Measurements from ENCODE around the gene NTNG1.

NTNG1 gene

DNA sequence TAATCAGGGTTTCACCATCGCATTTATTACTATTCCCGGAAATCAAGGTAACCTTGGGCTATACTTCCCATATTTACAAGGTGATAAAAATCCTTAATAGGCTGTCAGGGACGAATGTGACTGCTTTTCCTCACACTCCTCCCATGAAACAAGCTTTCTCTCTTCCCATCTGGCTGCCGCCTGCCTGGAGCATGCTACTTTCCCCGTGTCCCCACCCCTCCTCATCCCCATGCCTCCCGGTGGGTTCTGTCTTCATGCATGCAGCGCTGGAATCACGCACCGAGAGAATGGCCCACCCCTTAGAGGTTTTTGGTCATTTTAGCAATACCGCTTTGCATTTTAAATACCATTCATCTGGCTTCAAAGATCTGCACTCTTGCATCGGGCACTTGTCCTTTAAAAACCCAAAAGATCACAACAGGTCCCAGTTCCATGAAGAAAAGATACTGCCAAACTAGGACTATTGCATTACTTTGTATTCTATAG, 339.1 kb downstream of the NTNG1 start:
- no peak overlapping the region for H3K4me3 Mint-ChIP-seq
- H3K27me3 Mint-ChIP-seq, result peaks cover 49% of the 10 kb centered on the region
- peaks cover 17% of the 10 kb centered on the region for H3K4me1 Mint-ChIP-seq
- no peaks in the 10 kb centered on the region for H3K9me3 Mint-ChIP-seq
- no peak for DNase-seq
- no peak overlapping the region for H3K27ac Mint-ChIP-seq
- ATAC-seq, result no peak

DNA sequence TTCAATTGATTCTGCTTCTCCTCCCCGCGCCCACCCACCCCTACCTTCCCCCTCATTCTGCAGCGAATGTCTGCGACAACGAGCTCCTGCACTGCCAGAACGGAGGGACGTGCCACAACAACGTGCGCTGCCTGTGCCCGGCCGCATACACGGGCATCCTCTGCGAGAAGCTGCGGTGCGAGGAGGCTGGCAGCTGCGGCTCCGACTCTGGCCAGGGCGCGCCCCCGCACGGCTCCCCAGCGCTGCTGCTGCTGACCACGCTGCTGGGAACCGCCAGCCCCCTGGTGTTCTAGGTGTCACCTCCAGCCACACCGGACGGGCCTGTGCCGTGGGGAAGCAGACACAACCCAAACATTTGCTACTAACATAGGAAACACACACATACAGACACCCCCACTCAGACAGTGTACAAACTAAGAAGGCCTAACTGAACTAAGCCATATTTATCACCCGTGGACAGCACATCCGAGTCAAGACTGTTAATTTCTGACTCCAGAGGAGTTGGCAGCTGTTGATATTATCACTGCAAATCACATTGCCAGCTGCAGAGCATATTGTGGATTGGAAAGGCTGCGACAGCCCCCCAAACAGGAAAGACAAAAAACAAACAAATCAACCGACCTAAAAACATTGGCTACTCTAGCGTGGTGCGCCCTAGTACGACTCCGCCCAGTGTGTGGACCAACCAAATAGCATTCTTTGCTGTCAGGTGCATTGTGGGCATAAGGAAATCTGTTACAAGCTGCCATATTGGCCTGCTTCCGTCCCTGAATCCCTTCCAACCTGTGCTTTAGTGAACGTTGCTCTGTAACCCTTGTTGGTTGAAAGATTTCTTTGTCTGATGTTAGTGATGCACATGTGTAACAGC, 339.9 kb downstream of the NTNG1 start:
- Mint-ChIP-seq H3K4me1 (peaks cover 9% of the 10 kb centered on the region), H3K9me3 (no peaks in the 10 kb centered on the region), H3K4me3 (peak overlapping the region in 1 of 2 donors; percentile 10), H3K27me3 (peaks cover 48% of the 10 kb centered on the region), H3K27ac (no peak overlapping the region)
- DNase-seq, result no peak
- peak; percentile 48 for ATAC-seq

DNA sequence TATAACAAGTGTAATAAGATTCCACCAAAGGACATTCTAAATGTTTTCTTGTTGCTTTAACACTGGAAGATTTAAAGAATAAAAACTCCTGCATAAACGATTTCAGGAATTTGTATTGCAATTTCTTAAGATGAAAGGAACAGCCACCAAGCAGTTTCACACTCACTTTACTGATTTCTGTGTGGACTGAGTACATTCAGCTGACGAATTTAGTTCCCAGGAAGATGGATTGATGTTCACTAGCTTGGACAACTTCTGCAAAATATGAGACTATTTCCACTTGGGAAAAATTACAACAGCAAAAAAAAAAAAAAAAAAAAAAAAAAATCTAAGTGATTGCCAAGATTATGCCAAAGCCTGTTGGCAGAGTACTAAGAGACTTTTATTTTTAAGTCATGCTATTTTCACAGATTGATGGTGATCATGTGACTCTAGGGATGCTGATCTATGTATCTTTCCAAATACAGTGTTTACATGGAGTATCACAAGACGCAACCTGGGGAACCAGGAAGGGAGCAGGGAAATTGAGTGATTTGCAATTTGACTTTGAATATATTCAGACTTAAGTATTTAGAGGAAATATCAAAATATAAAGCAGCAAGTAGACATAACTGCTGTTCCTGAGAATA, 341.0 kb downstream of the NTNG1 start:
- ATAC-seq, result no peak
- Mint-ChIP-seq H3K27ac (no peak overlapping the region), H3K4me1 (peaks cover 9% of the 10 kb centered on the region), H3K4me3 (no peak overlapping the region), H3K9me3 (no peaks in the 10 kb centered on the region), H3K27me3 (peaks cover 37% of the 10 kb centered on the region)
- DNase-seq, result no peak

DNA sequence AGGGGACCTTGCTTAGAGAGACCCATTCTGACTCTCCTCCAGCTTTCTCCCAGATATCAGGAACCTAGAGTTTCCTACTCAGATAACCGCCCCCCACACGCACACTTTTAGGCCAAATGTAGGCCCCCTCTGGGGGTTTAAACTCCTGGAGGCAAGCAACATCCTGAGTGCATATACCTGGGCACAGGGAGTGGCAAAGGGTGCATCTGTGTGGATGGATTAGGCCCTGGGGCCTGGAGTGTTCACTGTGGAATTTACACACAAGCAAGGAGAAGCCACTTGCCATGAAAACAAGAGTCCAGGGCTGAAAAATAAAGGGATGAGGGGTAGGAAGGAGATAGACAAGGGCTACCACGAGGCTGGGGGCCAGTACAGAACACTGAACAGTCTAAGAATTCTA, 343.1 kb downstream of the NTNG1 start:
- ATAC-seq (peak; percentile 23), DNase-seq (no peak)
- Mint-ChIP-seq H3K4me1 (peaks cover 9% of the 10 kb centered on the region), H3K9me3 (no peaks in the 10 kb centered on the region), H3K27ac (no peak overlapping the region), H3K4me3 (no peak overlapping the region), H3K27me3 (peaks cover 37% of the 10 kb centered on the region)

DNA sequence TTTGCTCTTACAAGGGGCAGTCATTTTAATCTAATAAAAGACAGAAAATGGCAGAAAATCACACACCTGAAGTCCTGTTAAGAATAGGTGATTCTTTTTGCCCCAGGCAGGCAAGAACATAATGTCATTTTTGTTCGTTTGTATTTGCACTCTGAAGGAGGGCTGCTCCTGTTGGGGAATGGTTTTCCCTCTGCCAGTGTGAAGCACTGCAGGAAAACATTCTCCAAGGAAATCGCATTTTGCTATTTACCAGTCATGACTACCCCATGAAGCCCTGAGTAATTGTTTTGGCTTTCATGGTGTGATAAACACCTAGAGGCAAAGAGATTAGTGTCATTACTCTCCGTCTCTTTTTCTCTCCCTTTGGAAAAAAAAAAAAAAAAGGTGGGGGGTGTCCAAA, 345.5 kb downstream of the NTNG1 start:
- peaks cover under 1% of the 10 kb centered on the region for H3K4me1 Mint-ChIP-seq
- no peak overlapping the region for H3K27ac Mint-ChIP-seq
- DNase-seq (no peak), ATAC-seq (no peak)
- H3K27me3 Mint-ChIP-seq, result peaks cover 14% of the 10 kb centered on the region
- H3K4me3 Mint-ChIP-seq, result no peak overlapping the region
- no peaks in the 10 kb centered on the region for H3K9me3 Mint-ChIP-seq

DNA sequence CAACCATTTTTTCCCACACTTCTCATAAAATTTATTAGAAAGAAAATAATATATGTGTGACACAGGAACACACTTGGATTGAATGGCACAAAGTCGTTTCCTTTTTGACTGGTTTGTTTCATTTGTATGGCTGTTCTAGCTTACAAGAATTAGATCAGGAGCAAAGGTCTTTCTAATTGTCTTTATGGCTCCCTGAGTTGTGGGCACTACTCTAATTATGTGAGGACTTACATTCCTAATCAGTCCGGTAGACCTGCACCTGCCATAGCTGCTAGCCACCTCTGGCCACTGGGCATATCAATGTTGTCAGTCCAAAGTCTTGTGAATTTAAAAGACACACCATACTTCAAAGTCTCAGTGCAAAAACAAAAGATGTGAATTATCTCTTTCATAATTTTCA, 346.7 kb downstream of the NTNG1 start:
- H3K4me3 Mint-ChIP-seq, result no peak overlapping the region
- DNase-seq, result no peak
- no peak overlapping the region for H3K27ac Mint-ChIP-seq
- no peak for ATAC-seq
- H3K9me3 Mint-ChIP-seq, result no peaks in the 10 kb centered on the region
- peaks cover 2% of the 10 kb centered on the region for H3K27me3 Mint-ChIP-seq
- no peaks in the 10 kb centered on the region for H3K4me1 Mint-ChIP-seq

DNA sequence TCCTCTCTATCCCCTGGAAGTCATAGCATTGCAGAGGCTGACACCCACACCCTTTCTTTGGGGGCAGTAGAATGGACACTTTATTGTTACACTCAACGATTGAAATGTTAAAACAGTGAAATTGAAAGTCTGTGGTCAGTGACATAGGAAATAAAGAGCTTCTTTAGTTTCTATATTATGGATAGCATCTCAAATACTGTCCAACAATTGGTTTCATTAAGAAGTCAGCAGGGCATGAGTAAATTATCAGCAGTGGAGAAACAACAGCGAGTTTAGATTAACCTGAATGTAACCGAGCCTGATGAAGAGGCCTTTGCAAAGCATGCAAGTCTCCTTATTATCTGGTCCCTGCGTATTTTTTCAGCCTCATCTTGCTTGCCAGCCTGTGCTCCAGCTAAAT, 350.7 kb downstream of the NTNG1 start:
- Mint-ChIP-seq H3K9me3 (no peaks in the 10 kb centered on the region), H3K4me3 (no peak overlapping the region), H3K27me3 (no peaks in the 10 kb centered on the region), H3K4me1 (no peaks in the 10 kb centered on the region), H3K27ac (no peak overlapping the region)
- no peak for DNase-seq
- ATAC-seq, result peak; percentile 39

DNA sequence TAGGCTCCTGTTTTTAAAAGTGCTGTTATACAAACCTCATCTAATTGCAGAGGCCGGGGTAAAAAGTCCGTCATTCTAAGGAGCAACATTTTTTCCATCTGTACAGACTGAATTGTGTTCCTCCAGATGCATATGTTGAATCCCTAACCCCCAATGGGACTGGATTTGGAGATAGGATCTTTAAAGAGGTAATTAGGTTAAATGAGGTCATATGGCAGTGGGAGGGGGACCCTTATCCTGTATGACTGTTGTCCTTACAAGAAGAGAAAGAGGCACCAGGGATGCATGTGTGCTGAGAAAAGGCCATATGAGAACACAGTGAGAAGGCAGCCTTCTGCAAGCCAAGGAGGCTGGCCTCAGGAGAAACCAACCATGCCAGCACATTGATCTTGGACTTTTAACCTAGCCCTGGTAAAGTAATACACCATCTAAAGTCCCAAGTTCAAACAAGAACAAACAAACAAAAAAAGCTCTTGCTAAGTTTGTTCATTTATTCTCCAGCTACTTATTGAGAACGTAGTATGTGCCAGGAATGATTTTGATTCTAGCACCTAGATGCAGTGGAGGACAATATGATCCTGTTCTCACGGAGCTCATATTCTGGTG, 352.4 kb downstream of the NTNG1 start:
- Mint-ChIP-seq H3K27ac (no peak overlapping the region), H3K27me3 (no peaks in the 10 kb centered on the region), H3K4me1 (no peaks in the 10 kb centered on the region), H3K4me3 (no peak overlapping the region), H3K9me3 (no peaks in the 10 kb centered on the region)
- no peak for ATAC-seq
- no peak for DNase-seq

DNA sequence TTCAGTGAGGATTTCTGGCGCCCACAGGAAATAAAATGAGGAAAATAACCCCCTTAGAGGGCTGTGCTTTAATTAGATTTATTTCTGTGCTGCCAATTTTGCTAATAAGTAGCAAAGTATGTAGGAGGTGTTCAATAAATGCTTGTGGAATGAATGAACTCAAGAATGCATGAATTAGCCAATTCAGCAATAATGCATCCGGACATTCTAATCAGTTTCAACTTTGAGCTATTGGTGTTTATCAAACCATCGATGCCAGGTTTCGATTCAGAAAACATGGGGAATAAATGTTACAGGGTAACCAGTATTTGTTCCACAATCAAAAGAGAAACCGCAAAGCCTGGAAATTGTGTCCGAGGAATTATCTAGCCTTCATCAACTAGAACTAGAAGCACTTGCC, 353.2 kb downstream of the NTNG1 start:
- ATAC-seq (no peak), DNase-seq (no peak)
- Mint-ChIP-seq H3K4me1 (no peaks in the 10 kb centered on the region), H3K27ac (no peak overlapping the region), H3K27me3 (no peaks in the 10 kb centered on the region), H3K9me3 (no peaks in the 10 kb centered on the region), H3K4me3 (no peak overlapping the region)

DNA sequence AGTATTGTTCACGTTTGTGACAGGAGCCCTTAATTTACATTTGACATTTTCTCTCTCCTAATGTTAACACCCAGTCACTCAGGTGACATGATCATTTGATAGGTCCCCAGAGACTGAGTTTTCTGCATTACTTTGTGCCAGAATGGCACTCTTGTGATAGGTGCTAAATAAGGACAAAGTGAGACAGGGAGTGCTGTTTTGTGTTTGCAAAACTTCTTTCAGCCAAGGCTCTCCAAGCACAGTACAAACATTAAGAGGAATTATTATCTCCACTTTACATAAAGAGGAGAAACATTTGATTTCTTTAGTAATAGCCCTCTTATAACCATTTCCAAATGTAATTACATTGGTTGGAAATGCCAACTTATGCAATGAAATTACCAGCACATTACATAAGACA, 355.2 kb downstream of the NTNG1 start:
- ATAC-seq (no peak), DNase-seq (no peak)
- no peak overlapping the region for H3K4me3 Mint-ChIP-seq
- H3K27me3 Mint-ChIP-seq, result no peaks in the 10 kb centered on the region
- H3K4me1 Mint-ChIP-seq, result no peaks in the 10 kb centered on the region
- H3K9me3 Mint-ChIP-seq, result no peaks in the 10 kb centered on the region
- H3K27ac Mint-ChIP-seq, result peak overlapping the region in 1 of 2 donors; percentile 49

DNA sequence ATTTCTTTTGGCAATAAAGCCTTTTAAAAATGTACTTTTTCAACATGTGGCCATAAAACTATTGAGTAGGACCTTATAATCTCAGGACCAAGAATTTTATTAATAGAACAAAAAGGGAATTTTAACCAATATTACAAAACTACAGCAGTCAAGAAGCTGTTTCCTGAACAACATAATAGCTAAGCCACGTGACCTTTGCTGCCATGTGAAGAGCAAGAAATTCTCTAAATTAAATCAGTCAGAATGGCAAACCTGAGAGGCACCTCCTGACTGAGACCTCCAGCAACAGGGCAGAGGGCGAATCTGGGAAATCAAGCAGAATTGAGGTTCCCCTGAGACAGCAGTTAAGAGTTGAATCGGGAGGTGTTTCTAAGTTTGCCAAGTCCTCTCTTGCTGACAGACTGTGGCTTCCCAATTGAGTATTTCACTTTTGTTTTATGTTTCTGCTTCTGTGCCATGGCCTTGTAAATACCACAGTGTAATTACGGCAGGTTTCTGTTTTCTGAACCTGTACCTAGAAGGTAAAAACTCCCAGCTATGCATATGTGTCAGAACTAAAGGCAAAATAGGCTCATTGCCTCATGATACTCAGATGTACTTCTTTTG, 358.4 kb downstream of the NTNG1 start:
- H3K27me3 Mint-ChIP-seq, result no peaks in the 10 kb centered on the region
- DNase-seq, result no peak
- peak; percentile 57 for ATAC-seq
- H3K4me3 Mint-ChIP-seq, result no peak overlapping the region
- no peak overlapping the region for H3K27ac Mint-ChIP-seq
- H3K9me3 Mint-ChIP-seq, result no peaks in the 10 kb centered on the region
- no peaks in the 10 kb centered on the region for H3K4me1 Mint-ChIP-seq

DNA sequence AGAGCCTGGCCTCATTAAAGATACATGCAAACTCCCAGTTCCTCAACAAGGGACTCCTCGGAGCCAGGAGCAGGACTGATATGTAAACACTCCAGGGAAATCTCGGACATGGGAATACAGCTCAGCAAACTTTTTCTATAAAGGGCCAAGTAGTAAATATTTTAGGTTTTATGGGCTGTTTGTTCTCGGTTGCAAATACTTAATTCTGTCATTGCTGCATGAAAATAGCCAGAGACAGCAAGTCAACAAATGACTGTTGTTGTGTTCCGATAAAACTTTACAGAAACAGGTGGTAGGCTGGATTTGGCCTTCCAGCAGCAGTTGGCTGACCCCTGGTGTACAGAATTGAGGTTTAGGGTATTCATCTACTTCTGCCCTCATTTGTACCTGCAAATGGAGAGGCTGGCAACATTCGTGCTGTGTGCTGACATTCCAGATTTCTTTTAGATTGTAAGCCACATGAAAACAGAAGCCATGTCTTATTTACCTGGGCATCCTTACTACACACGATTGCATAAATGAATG, 360.3 kb downstream of the NTNG1 start:
- no peak overlapping the region for H3K4me3 Mint-ChIP-seq
- ATAC-seq (no peak), DNase-seq (no peak)
- no peak overlapping the region for H3K27ac Mint-ChIP-seq
- no peaks in the 10 kb centered on the region for H3K4me1 Mint-ChIP-seq
- no peaks in the 10 kb centered on the region for H3K9me3 Mint-ChIP-seq
- H3K27me3 Mint-ChIP-seq, result no peaks in the 10 kb centered on the region

DNA sequence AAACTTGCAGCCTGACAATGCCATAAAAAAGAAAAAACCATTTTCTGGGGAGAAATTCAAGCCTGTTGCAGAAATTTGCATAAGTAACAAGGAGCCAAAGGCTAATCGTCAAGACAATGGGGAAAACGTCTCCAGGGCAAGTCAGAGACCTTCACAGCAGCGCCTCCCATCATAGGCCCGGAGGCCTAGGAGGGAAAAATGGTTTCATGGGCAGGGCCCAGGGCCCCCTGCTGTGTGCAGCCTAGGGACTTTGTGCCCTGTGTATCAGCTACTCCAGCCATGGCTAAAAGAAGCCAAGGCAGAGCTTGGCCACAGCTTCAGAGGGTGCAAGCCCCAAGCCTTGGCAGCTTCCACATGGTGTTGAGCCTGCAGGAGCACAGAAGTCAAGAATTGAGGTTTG, 369.5 kb downstream of the NTNG1 start:
- Mint-ChIP-seq H3K4me1 (no peaks in the 10 kb centered on the region), H3K9me3 (peaks cover 6 to 16% of the 10 kb centered on the region in 2 donors), H3K4me3 (no peak overlapping the region), H3K27me3 (no peaks in the 10 kb centered on the region), H3K27ac (no peak overlapping the region)
- ATAC-seq, result no peak
- no peak for DNase-seq

DNA sequence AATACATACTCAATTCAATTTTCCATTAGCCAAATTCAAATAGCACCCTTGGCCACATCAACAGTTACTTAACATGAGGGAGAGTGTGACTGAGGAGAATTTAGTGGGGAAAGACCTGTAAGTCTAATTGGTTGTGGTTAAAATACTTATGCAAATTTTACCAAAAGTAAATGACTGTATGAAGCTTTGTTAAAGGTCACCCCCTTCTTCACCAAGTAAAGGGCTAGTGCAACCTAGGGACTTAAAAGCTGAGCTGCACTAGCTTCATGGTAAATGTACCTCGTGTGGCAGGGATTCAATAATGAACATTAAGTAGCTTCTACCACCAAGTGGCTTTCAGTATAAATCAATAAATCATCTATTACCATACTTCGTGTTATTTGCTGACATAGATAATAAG, 372.0 kb downstream of the NTNG1 start:
- ATAC-seq (no peak), DNase-seq (no peak)
- Mint-ChIP-seq H3K9me3 (peaks cover 6 to 16% of the 10 kb centered on the region in 2 donors), H3K4me3 (no peak overlapping the region), H3K27me3 (no peaks in the 10 kb centered on the region), H3K27ac (no peak overlapping the region), H3K4me1 (no peaks in the 10 kb centered on the region)

DNA sequence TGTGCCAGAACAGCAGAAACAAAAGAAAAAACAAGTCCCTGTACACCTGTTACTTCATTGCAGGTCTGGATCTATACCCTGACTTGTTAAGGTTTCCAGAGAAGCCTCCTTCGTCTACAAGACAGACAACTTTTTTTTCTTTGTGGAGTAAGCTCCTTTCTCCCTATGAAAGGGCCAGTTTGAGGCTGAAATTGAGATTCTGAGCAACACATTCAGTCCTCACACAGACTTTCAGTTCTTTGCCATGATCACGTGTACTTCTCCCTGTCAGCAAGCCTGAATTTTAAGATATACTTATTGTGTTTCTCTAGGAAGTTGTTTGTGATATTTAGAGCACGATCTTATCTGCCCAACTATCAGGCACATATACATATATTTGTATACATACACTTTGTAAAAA, 374.0 kb downstream of the NTNG1 start:
- peaks cover 3 to 11% of the 10 kb centered on the region in 2 donors for H3K9me3 Mint-ChIP-seq
- H3K4me3 Mint-ChIP-seq, result no peak overlapping the region
- no peak for ATAC-seq
- no peaks in the 10 kb centered on the region for H3K27me3 Mint-ChIP-seq
- no peak for DNase-seq
- H3K27ac Mint-ChIP-seq, result no peak overlapping the region
- H3K4me1 Mint-ChIP-seq, result no peaks in the 10 kb centered on the region
